ENCODE measurements around the gene GRIPAP1.

GRCh38 chrX:49040376-49040955 lies 38.4 kb upstream of the GRIPAP1 start:
- TF ChIP-seq POLR2A (IDR thresholded peaks at IDR 0.05): no peak
- TF ChIP-seq CTCF (IDR thresholded peaks at IDR 0.05): no peak

Data from lower leg skin (tissue), 3 donors.